HUES64 (cell line): ENCODE data around the gene KCNK2.

Experiments used
- H3K27ac ChIP-seq: 2 replicates; pipeline ENCODE4 v1.7.0; 2013; ENCODE audit warnings: low read depth, low read length, inconsistent platforms
- H3K27me3 ChIP-seq: 2 replicates; pipeline ENCODE4 v1.6.1; 2013; ENCODE audit warnings: mild to moderate bottlenecking, low read length; ENCODE audit not compliant: insufficient read depth
- H3K36me3 ChIP-seq: 2 replicates; pipeline ENCODE4 v1.6.1; 2013; ENCODE audit warnings: mild to moderate bottlenecking, low read length; ENCODE audit not compliant: insufficient read depth
- H3K4me1 ChIP-seq: 2 replicates; pipeline ENCODE4 v1.6.1; 2013; ENCODE audit warnings: mild to moderate bottlenecking, low read length, moderate library complexity; ENCODE audit not compliant: insufficient read depth
- H3K4me3 ChIP-seq: 2 replicates; pipeline ENCODE4 v1.5.1; 2013; ENCODE audit warnings: mild to moderate bottlenecking, low read length, moderate library complexity
- H3K9ac ChIP-seq: 2 replicates; pipeline ENCODE4 v1.6.1; 2013; ENCODE audit warnings: mild to moderate bottlenecking, low read depth, low read length
- H3K9me3 ChIP-seq: 2 replicates; pipeline ENCODE4 v1.6.1; 2013; ENCODE audit warnings: low read depth, low read length; ENCODE audit not compliant: insufficient read depth
- WGBS: fragments of 150-250, 120-280 bp; methylation state at CpG from one replicate; pipeline ENCODE4 v1.1.7; 2013; ENCODE audit warnings: missing lambda C conversion rate; 5-methylcytosine and 5-hydroxymethylcytosine counted together

KCNK2 gene

GRCh38 chr1:215059947-215060346, 22.6 kb upstream of the KCNK2 start:
- no peaks in the 10 kb centered on the region for H3K9me3 ChIP-seq
- no peaks in the 10 kb centered on the region for H3K27me3 ChIP-seq
- 91% methylated on average over 8 of the region's 8 CpGs for whole genome bisulfite sequencing
- H3K4me3 ChIP-seq: no peak overlapping the region
- H3K9ac ChIP-seq: no peak overlapping the region
- no peaks in the 10 kb centered on the region for H3K36me3 ChIP-seq
- H3K27ac ChIP-seq: no peak overlapping the region
- H3K4me1 ChIP-seq: peaks cover 13% of the 10 kb centered on the region

- Histone ChIP-seq H3K4me1 (no peaks in the 10 kb centered on the region), H3K27ac (no peak overlapping the region), H3K36me3 (no peaks in the 10 kb centered on the region), H3K9ac (no peak overlapping the region), H3K4me3 (no peak overlapping the region), H3K27me3 (no peaks in the 10 kb centered on the region), H3K9me3 (no peaks in the 10 kb centered on the region)
- WGBS: 94% methylated on average over 4 of the region's 5 CpGs
Measured at GRCh38 chr1:215064327-215064726, 18.2 kb upstream of the KCNK2 start.

GRCh38 chr1:215071078-215071477, 11.5 kb upstream of the KCNK2 start:
- WGBS: 80% methylated on average over 1 of the region's 1 CpG
- no peaks in the 10 kb centered on the region for H3K9me3 ChIP-seq
- no peak overlapping the region for H3K4me3 ChIP-seq
- H3K36me3 ChIP-seq: no peaks in the 10 kb centered on the region
- H3K4me1 ChIP-seq: no peaks in the 10 kb centered on the region
- no peak overlapping the region for H3K27ac ChIP-seq
- H3K9ac ChIP-seq: no peak overlapping the region
- no peaks in the 10 kb centered on the region for H3K27me3 ChIP-seq

GRCh38 chr1:215076322-215076721, 6.2 kb upstream of the KCNK2 start:
- Histone ChIP-seq H3K36me3 (no peaks in the 10 kb centered on the region), H3K27ac (no peak overlapping the region), H3K4me1 (no peaks in the 10 kb centered on the region), H3K27me3 (peaks cover 44% of the 10 kb centered on the region), H3K9me3 (no peaks in the 10 kb centered on the region), H3K4me3 (no peak overlapping the region), H3K9ac (no peak overlapping the region)
- 74% methylated on average over 1 of the region's 1 CpG for WGBS

GRCh38 chr1:215079456-215079855, 3.1 kb upstream of the KCNK2 start:
- Histone ChIP-seq H3K9ac (no peak overlapping the region), H3K27me3 (peaks cover 74% of the 10 kb centered on the region), H3K9me3 (no peaks in the 10 kb centered on the region), H3K36me3 (no peaks in the 10 kb centered on the region), H3K27ac (no peak overlapping the region), H3K4me1 (0 out of 2 replicates have a peak, but pooled peaks cover 5% of the 10 kb centered on the region), H3K4me3 (no peak overlapping the region)
- 86% methylated on average over 2 of the region's 2 CpGs for WGBS

- Histone ChIP-seq H3K4me3 (peak overlapping the region; percentile 70), H3K27ac (no peak overlapping the region), H3K4me1 (0 out of 2 replicates have a peak, but pooled peaks cover 5% of the 10 kb centered on the region), H3K9me3 (peaks cover 2% of the 10 kb centered on the region; the same call in 1 of the 2 replicates), H3K27me3 (peaks cover 98% of the 10 kb centered on the region), H3K9ac (no peak overlapping the region), H3K36me3 (no peaks in the 10 kb centered on the region)
- WGBS: under 1% methylated on average over 44 of the region's 44 CpGs
Measured at GRCh38 chr1:215081661-215082531, 641 bp upstream of the KCNK2 start.

GRCh38 chr1:215083383-215083961, 935 bp downstream of the KCNK2 start:
- Histone ChIP-seq H3K27me3 (peaks cover 97% of the 10 kb centered on the region), H3K9ac (no peak overlapping the region), H3K4me3 (peak overlapping the region; percentile 70), H3K36me3 (no peaks in the 10 kb centered on the region), H3K27ac (no peak overlapping the region), H3K4me1 (0 out of 2 replicates have a peak, but pooled peaks cover 5% of the 10 kb centered on the region), H3K9me3 (peaks cover 2% of the 10 kb centered on the region; the same call in 1 of the 2 replicates)
- 5% methylated on average over 24 of the region's 25 CpGs for WGBS

- H3K27me3 ChIP-seq: peaks cover 85% of the 10 kb centered on the region
- H3K9ac ChIP-seq: no peak overlapping the region
- no peak overlapping the region for H3K4me3 ChIP-seq
Measured at GRCh38 chr1:215084621-215085020, 2.1 kb downstream of the KCNK2 start.

GRCh38 chr1:215087603-215088002, 5.1 kb downstream of the KCNK2 start:
- no peak overlapping the region for H3K4me3 ChIP-seq
- 0 out of 2 replicates have a peak, but pooled peaks cover 5% of the 10 kb centered on the region for H3K4me1 ChIP-seq
- 81% methylated on average over 2 of the region's 2 CpGs for WGBS
- H3K27me3 ChIP-seq: peaks cover 58% of the 10 kb centered on the region
- no peaks in the 10 kb centered on the region for H3K36me3 ChIP-seq
- H3K9me3 ChIP-seq: peaks cover 2% of the 10 kb centered on the region; the same call in 1 of the 2 replicates
- H3K27ac ChIP-seq: no peak overlapping the region
- no peak overlapping the region for H3K9ac ChIP-seq

More at GRCh38 chr1:215084621-215085020, 2.1 kb downstream of the KCNK2 start:
- H3K9me3 ChIP-seq: peaks cover 2% of the 10 kb centered on the region; the same call in 1 of the 2 replicates
- no peak overlapping the region for H3K27ac ChIP-seq
- H3K4me1 ChIP-seq: 0 out of 2 replicates have a peak, but pooled peaks cover 5% of the 10 kb centered on the region
- H3K36me3 ChIP-seq: no peaks in the 10 kb centered on the region

- 0 out of 2 replicates have a peak, but pooled peaks cover 2% of the 10 kb centered on the region for H3K27me3 ChIP-seq
- no peak overlapping the region for H3K27ac ChIP-seq
- H3K4me3 ChIP-seq: no peak overlapping the region
- no peaks in the 10 kb centered on the region for H3K36me3 ChIP-seq
- no peaks in the 10 kb centered on the region for H3K9me3 ChIP-seq
- no peaks in the 10 kb centered on the region for H3K4me1 ChIP-seq
- H3K9ac ChIP-seq: no peak overlapping the region
- 55% methylated on average over 1 of the region's 1 CpG for WGBS
Measured at GRCh38 chr1:215094381-215094780, 11.8 kb downstream of the KCNK2 start.

- WGBS: 89% methylated on average over 5 of the region's 5 CpGs
- Histone ChIP-seq H3K4me1 (no peaks in the 10 kb centered on the region), H3K27ac (no peak overlapping the region), H3K9me3 (no peaks in the 10 kb centered on the region), H3K4me3 (no peak overlapping the region), H3K9ac (no peak overlapping the region), H3K27me3 (0 out of 2 replicates have a peak, but pooled peaks cover 2% of the 10 kb centered on the region), H3K36me3 (no peaks in the 10 kb centered on the region)
Measured at GRCh38 chr1:215095524-215095923, 13.0 kb downstream of the KCNK2 start.
